Smooth muscle cell (in vitro differentiated cells): ENCODE measurements around the gene DOK1. TPM values are rescaled to one million over a fixed set of nuclear protein-coding genes. Genes with fewer than 3 reads are reported as not detected.
"Not testable (repeated sequence)": the region's sequence is repeated elsewhere in the genome, so short reads cannot be mapped to it uniquely, and the experiment has no call there.

Experiments used
- DNase-seq: peaks from one replicate; lab custom pipeline; 2025; ENCODE audit not compliant: unreplicated experiment; lab: John Stamatoyannopoulos, UW
- H2AFZ ChIP-seq: fragments of 200-600 bp; sonication (generic); 2 replicates; pipeline ENCODE4 v1.6.0; 2016; ENCODE audit warnings: antibody characterized with exemption, low read depth, mild to moderate bottlenecking
- H3F3A ChIP-seq: fragments of 200-600 bp; sonication (generic); 2 replicates; pipeline ENCODE4 v1.6.0; 2017; ENCODE audit warnings: antibody characterized with exemption, low read depth
- H3K27ac ChIP-seq: fragments of 200-600 bp; sonication (generic); 2 replicates; pipeline ENCODE4 v1.5.1; 2016; ENCODE audit warnings: low read depth, mild to moderate bottlenecking
- H3K27me3 ChIP-seq: fragments of 200-600 bp; sonication (generic); 2 replicates; pipeline ENCODE4 v1.6.1; 2016; ENCODE audit warnings: low read depth, mild to moderate bottlenecking
- H3K36me3 ChIP-seq: fragments of 200-600 bp; sonication (generic); 2 replicates; pipeline ENCODE4 v1.5.1; 2016; ENCODE audit warnings: low read depth
- H3K4me1 ChIP-seq: fragments of 200-600 bp; sonication (generic); 2 replicates; pipeline ENCODE4 v1.5.1; 2016; ENCODE audit warnings: low read depth
- H3K4me2 ChIP-seq: fragments of 200-600 bp; sonication (generic); 2 replicates; pipeline ENCODE4 v1.6.0; 2016; ENCODE audit warnings: mild to moderate bottlenecking
- H3K4me3 ChIP-seq: fragments of 200-600 bp; sonication (generic); 2 replicates; pipeline ENCODE4 v1.5.1; 2016; ENCODE audit warnings: mild to moderate bottlenecking
- H3K79me2 ChIP-seq: fragments of 200-600 bp; sonication (generic); 2 replicates; pipeline ENCODE4 v1.6.0; 2016; ENCODE audit warnings: low read depth, mild to moderate bottlenecking
- H3K9ac ChIP-seq: fragments of 200-600 bp; sonication (generic); 2 replicates; pipeline ENCODE4 v1.6.0; 2016; ENCODE audit warnings: low read depth
- H3K9me3 ChIP-seq: fragments of 200-600 bp; sonication (generic); replicated peaks from 2 replicates; pipeline ENCODE4 v1.5.1; 2016; ENCODE audit warnings: low read depth
- H4K20me1 ChIP-seq: fragments of 200-600 bp; sonication (generic); 2 replicates; pipeline ENCODE4 v1.6.0; 2016; ENCODE audit warnings: low read depth
- WGBS: methylation state at CpG from one replicate; pipeline ENCODE4 v1.1.7; 2016; ENCODE audit warnings: low lambda C conversion rate; 5-methylcytosine and 5-hydroxymethylcytosine counted together
- polyA plus RNA-seq: library from polyadenylated mRNA; unstranded; fragments of >200 nt; fragmentation: Nextera tagmentation; extraction: Ambion mirVana; gene quantifications from 2 replicates; pipeline ENCODE4 v1.2.1, GENCODE V29; 2016
- total RNA-seq: library from RNA; depleted of rRNA; stranded (reverse); fragments of >200 nt; gene quantifications from 2 replicates; pipeline ENCODE4 v1.2.3, GENCODE V29; 2014
- TF ChIP-seq, protein P1 (sequence below): fragments of 200-600 bp; sonication (generic); IDR thresholded peaks from 2 replicates; pipeline ENCODE4 v1.5.1; 2017; ENCODE audit warnings: borderline replicate concordance, mild to moderate bottlenecking, antibody characterized with exemption; ENCODE audit not compliant: insufficient read depth, poor library complexity, severe bottlenecking

Gene DOK1
- total and polyA plus RNA-seq, 2 experiments from 2014 or later: 11.7 to 41.3 TPM

DNA sequence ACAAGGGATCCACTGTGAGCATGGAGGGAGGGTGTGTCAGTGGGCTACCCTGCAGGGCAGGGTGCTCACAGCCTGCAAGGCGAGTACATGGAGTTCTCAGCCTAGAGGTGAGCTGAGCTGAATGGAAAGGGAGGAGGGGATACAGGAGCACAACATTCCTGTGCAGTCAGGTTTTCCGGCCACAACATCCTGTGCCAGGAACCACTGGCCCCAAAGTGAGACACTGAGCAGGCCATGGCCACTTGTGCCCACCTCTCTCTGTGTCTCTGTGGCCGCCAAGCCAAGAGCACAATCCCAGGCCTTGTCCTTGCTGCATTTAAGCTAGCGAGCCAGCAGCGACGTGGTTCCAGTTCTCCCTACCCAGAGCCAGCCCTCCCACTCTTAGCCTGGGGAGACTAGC, 6.1 kb downstream of the DOK1 start:
- Histone ChIP-seq H4K20me1 (peaks cover 5% of the 10 kb centered on the region), H3K4me3 (no peak overlapping the region), H3K36me3 (no peaks in the 10 kb centered on the region), H3K4me1 (peaks cover 2% of the 10 kb centered on the region), H3K9me3 (no peaks in the 10 kb centered on the region), H3K27me3 (no peaks in the 10 kb centered on the region), H3K27ac (no peak overlapping the region), H3F3A (peaks cover 5% of the 10 kb centered on the region), H3K9ac (no peak overlapping the region), H3K79me2 (peaks cover 3% of the 10 kb centered on the region), H2AFZ (no peak overlapping the region), H3K4me2 (no peak overlapping the region)
- DNase-seq: no peak
- WGBS: 63% methylated on average over 6 of the region's 6 CpGs
- TF ChIP-seq, protein P1, sequence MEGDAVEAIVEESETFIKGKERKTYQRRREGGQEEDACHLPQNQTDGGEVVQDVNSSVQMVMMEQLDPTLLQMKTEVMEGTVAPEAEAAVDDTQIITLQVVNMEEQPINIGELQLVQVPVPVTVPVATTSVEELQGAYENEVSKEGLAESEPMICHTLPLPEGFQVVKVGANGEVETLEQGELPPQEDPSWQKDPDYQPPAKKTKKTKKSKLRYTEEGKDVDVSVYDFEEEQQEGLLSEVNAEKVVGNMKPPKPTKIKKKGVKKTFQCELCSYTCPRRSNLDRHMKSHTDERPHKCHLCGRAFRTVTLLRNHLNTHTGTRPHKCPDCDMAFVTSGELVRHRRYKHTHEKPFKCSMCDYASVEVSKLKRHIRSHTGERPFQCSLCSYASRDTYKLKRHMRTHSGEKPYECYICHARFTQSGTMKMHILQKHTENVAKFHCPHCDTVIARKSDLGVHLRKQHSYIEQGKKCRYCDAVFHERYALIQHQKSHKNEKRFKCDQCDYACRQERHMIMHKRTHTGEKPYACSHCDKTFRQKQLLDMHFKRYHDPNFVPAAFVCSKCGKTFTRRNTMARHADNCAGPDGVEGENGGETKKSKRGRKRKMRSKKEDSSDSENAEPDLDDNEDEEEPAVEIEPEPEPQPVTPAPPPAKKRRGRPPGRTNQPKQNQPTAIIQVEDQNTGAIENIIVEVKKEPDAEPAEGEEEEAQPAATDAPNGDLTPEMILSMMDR: no peak

DNA sequence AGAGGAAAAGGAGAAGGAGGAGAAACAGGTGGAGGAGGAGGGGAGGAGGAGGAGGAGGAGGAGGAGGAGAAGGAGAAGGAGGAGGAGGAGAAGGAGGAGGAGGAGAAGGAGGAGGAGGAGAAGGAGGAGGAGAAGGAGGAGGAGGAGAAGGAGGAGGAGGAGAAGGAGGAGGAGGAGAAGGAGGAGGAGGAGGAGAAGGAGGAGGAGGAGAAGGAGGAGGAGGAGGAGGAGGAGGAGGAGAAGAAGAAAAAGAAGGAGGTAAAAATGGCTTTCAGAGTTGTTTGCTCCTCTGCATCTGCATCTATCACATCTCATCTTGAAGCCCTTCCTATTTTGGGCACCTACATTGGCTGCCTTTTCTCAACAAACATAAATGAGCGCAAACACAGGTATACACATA, 6.5 kb downstream of the DOK1 start:
- H3K4me1 ChIP-seq, H3K9me3 ChIP-seq, H3K36me3 ChIP-seq, H3K4me2 ChIP-seq, H3K27me3 ChIP-seq, H4K20me1 ChIP-seq, H2AFZ ChIP-seq, H3K27ac ChIP-seq, H3F3A ChIP-seq, H3K9ac ChIP-seq, H3K4me3 ChIP-seq, H3K79me2 ChIP-seq, DNase-seq: not testable (repeated sequence)
- WGBS: 100% methylated on average over 1 of the region's 1 CpG

DNA sequence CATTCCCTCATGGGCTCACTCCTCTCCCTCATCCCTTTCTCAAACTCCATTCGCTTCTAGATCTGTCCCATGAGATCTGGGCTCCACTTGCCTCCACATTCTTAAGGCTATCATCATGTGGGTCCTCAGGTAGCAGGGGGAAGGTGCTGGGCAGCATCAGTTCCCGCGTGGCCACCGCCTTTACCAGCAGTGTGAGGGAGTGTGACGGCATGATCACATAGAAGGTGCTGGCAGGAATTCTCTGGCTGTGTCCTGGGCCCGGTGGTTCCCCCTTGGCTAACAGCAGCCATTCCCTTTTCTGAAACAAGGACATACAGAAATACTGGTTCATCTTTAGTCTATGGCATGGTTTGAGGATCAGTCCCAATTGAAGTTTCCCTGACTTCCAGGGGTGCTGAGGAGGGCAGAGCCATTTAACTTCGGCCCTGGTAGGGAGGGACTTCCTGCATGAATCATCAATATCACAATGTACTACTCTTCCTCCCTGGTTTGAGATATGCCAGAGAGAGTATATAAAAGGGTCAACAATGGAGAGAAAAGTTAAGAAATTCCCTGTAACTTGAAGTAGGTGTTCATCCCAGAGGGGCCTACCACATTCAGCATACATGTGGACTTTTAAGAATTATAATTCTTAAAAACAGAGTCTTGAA, 7.7 kb downstream of the DOK1 start:
- H3K36me3 ChIP-seq: no peaks in the 10 kb centered on the region
- H4K20me1 ChIP-seq: no peaks in the 10 kb centered on the region
- H3K4me1 ChIP-seq: no peaks in the 10 kb centered on the region
- H3K27me3 ChIP-seq: no peaks in the 10 kb centered on the region
- no peak overlapping the region for H3K4me2 ChIP-seq
- H3K4me3 ChIP-seq: no peak overlapping the region
- TF ChIP-seq, protein P1: no peak
- no peaks in the 10 kb centered on the region for H3K9me3 ChIP-seq
- H3K27ac ChIP-seq: no peak overlapping the region
- peaks cover 10% of the 10 kb centered on the region for H3F3A ChIP-seq
- 83% methylated on average over 7 of the region's 7 CpGs for WGBS
- no peak overlapping the region for H3K9ac ChIP-seq
- no peak for DNase-seq
- no peaks in the 10 kb centered on the region for H3K79me2 ChIP-seq
- H2AFZ ChIP-seq: no peak overlapping the region

DNA sequence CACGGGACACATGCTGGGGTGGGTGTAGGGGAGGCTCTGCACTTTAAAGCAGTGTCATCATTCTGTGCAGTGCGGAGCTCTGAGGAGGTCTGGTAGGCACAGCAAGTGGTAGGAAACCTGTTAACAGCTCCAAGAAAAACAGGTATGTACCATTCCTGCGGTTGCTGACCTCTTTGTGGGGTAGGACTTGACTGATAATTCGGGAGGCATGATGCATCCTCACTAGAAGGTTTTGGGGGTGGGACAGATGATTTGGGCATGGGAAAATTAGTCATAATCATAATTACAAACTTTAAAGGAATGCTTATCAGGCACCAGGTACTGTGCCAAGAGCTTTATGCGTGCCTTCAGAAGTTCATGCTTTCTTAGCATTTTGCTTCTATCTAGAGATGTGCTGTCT, 9.7 kb downstream of the DOK1 start:
- Histone ChIP-seq H3K27ac (no peak overlapping the region), H4K20me1 (no peaks in the 10 kb centered on the region), H3K79me2 (no peaks in the 10 kb centered on the region), H3K36me3 (no peaks in the 10 kb centered on the region), H3K4me2 (no peak overlapping the region), H3K4me1 (peaks cover 11% of the 10 kb centered on the region), H3F3A (peaks cover 17% of the 10 kb centered on the region), H3K9ac (no peak overlapping the region), H3K27me3 (no peaks in the 10 kb centered on the region), H3K9me3 (no peaks in the 10 kb centered on the region), H3K4me3 (no peak overlapping the region), H2AFZ (no peak overlapping the region)
- WGBS: 88% methylated on average over 5 of the region's 5 CpGs
- DNase-seq: no peak
- TF ChIP-seq, protein P1: no peak
